ENCODE data around the gene CD36. TPM values are rescaled to one million over a fixed set of nuclear protein-coding genes. Genes with fewer than 3 reads are reported as not detected.

The CD36 gene
- total RNA-seq, 1 experiment from 2014 or later: 0.46 TPM

GRCh38 chr7:80611779-80612178 lies 26.7 kb upstream of the CD36 start:
- H3K27ac ChIP-seq (ENCODE audit: low read length): peak overlapping the region; percentile 29; the same call in 1 of the 2 replicates
- TF ChIP-seq TCF7L2 (IDR thresholded peaks at IDR 0.05; ENCODE audit: low read depth, low read length): peak; percentile 90
- TF ChIP-seq POLR2AphosphoS5 (IDR thresholded peaks at IDR 0.05; ENCODE audit: low read depth, low read length): peak; percentile 58; the same call in 1 of the 2 replicates
- TF ChIP-seq CTCF (IDR thresholded peaks at IDR 0.05): no peak
- no peak for TF ChIP-seq REST (IDR thresholded peaks at IDR 0.05; ENCODE audit: insufficient read depth in 1 of 2, low read depth in 2 of 2, low read length in 1 of 2)
- no peak for TF ChIP-seq SIN3A (IDR thresholded peaks at IDR 0.05; ENCODE audit: borderline replicate concordance, insufficient read depth, low read depth, low read length)
- POLR2A ChIA-PET: no interaction called here
- H3K4me3 ChIP-seq (ENCODE audit: low read depth in 2 of 2, low read length in 2 of 2): no peak overlapping the region
- DNase-seq (ENCODE audit: low read depth, low spot score) (no peak), ATAC-seq (peak; percentile 94)
- H3K4me1 ChIP-seq (ENCODE audit: control insufficient read depth, insufficient read depth, low read length): peaks cover 12% of the 10 kb centered on the region; the same call in 1 of the 2 replicates
- BruUV-seq (replicated peaks): no TSS peak
- no peaks in the 10 kb centered on the region for H3K36me3 ChIP-seq (ENCODE audit: control insufficient read depth, insufficient read depth, low read length)
- H3K9me3 ChIP-seq (ENCODE audit: control insufficient read depth, insufficient read depth, low read depth, low read length): no peaks in the 10 kb centered on the region
- H3K27me3 ChIP-seq (ENCODE audit: control insufficient read depth, insufficient read depth, low read length): no peaks in the 10 kb centered on the region
- intact Hi-C loops (cut with micrococcal nuclease; ENCODE audit: unreplicated experiment): no loop called here
- CTCF ChIA-PET: no interaction called here
- in situ Hi-C loops (cut with HindIII; ENCODE audit: low pct_unique_long_range_greater_than_20kb, low sequenced_read_pairs): no loop called here

- in situ Hi-C loops (cut with HindIII; ENCODE audit: low pct_unique_long_range_greater_than_20kb, low sequenced_read_pairs): no loop called here
- CTCF ChIA-PET: no interaction called here
- no peak overlapping the region for H3K4me3 ChIP-seq (ENCODE audit: low read depth in 2 of 2, low read length in 2 of 2)
- POLR2A ChIA-PET: no interaction called here
- no peaks in the 10 kb centered on the region for H3K27me3 ChIP-seq (ENCODE audit: control insufficient read depth, insufficient read depth, low read length)
- no peaks in the 10 kb centered on the region for H3K36me3 ChIP-seq (ENCODE audit: control insufficient read depth, insufficient read depth, low read length)
- no peak overlapping the region for H3K27ac ChIP-seq (ENCODE audit: low read length)
- H3K4me1 ChIP-seq (ENCODE audit: control insufficient read depth, insufficient read depth, low read length): peaks cover 12% of the 10 kb centered on the region; the same call in 1 of the 2 replicates
- intact Hi-C loops (cut with micrococcal nuclease; ENCODE audit: unreplicated experiment): no loop called here
- DNase-seq (ENCODE audit: low read depth, low spot score): no peak
- no TSS peak for BruUV-seq (replicated peaks)
- H3K9me3 ChIP-seq (ENCODE audit: control insufficient read depth, insufficient read depth, low read depth, low read length): no peaks in the 10 kb centered on the region
- ATAC-seq: no peak
- TF ChIP-seq POLR2AphosphoS5 (IDR thresholded peaks at IDR 0.05; ENCODE audit: low read depth, low read length): no peak
- no peak for TF ChIP-seq CTCF (IDR thresholded peaks at IDR 0.05)
- no peak for TF ChIP-seq SIN3A (IDR thresholded peaks at IDR 0.05; ENCODE audit: borderline replicate concordance, insufficient read depth, low read depth, low read length)
- TF ChIP-seq TCF7L2 (IDR thresholded peaks at IDR 0.05; ENCODE audit: low read depth, low read length): no peak
- TF ChIP-seq REST (IDR thresholded peaks at IDR 0.05; ENCODE audit: insufficient read depth in 1 of 2, low read depth in 2 of 2, low read length in 1 of 2): no peak
Measured at GRCh38 chr7:80612880-80613279, 25.6 kb upstream of the CD36 start.

All from Panc1 (cell line).